ENCODE measurements around the gene GFI1B.

Gene GFI1B

GRCh38 chr9:132978451-132979131 is at the start of gene GFI1B:
GFI1B (plus strand) TSS chr9:132978694; CDS start chr9:132986679, 7,985 bp downstream.
- no peak for DNase-seq

GRCh38 chr9:132931178-132931735 is 47.2 kb upstream of the GFI1B start:
- no peak for DNase-seq

GRCh38 chr9:132935026-132935425 is 43.5 kb upstream of the GFI1B start:
- no peak for DNase-seq

GRCh38 chr9:132937463-132937901 is 41.0 kb upstream of the GFI1B start:
- DNase-seq: no peak

GRCh38 chr9:132939169-132939568 is 39.3 kb upstream of the GFI1B start:
- DNase-seq: no peak

- no peak for DNase-seq
Observed at GRCh38 chr9:132942541-132943182, 35.8 kb upstream of the GFI1B start.

- DNase-seq: peak in 3 of 56 donors; percentile 26 to 47 (median 27)
Observed at GRCh38 chr9:132943651-132944293, 34.7 kb upstream of the GFI1B start.

GRCh38 chr9:132944294-132945185 is 34.0 kb upstream of the GFI1B start, which contains the start of gene TSC1:
TSC1 (minus strand) TSS chr9:132944616; CDS start chr9:132928872, 15,744 bp downstream.
- DNase-seq: peak; percentile 62 to 97 (median 91)

GRCh38 chr9:132945186-132946130 is 33.0 kb upstream of the GFI1B start:
- DNase-seq: no peak

GRCh38 chr9:132946211-132946610 is 32.3 kb upstream of the GFI1B start:
- DNase-seq: no peak

- no peak for DNase-seq
Observed at GRCh38 chr9:132946631-132947295, 31.7 kb upstream of the GFI1B start.

GRCh38 chr9:132947756-132948155 is 30.7 kb upstream of the GFI1B start:
- DNase-seq: no peak

- no peak for DNase-seq
Observed at GRCh38 chr9:132948482-132949050, 29.9 kb upstream of the GFI1B start.

GRCh38 chr9:132949709-132950108 is 28.8 kb upstream of the GFI1B start:
- DNase-seq: no peak

- DNase-seq: no peak
Observed at GRCh38 chr9:132955123-132955522, 23.4 kb upstream of the GFI1B start.

GRCh38 chr9:132955768-132956167 is 22.7 kb upstream of the GFI1B start:
- no peak for DNase-seq

GRCh38 chr9:132957805-132958204 is 20.7 kb upstream of the GFI1B start:
- no peak for DNase-seq

- DNase-seq: no peak
Observed at GRCh38 chr9:132961002-132961401, 17.5 kb upstream of the GFI1B start.

GRCh38 chr9:132965478-132965877 is 13.0 kb upstream of the GFI1B start:
- no peak for DNase-seq
